Choroid plexus epithelial cell (primary cell): Measurements from ENCODE around the gene CHRDL2.
A peak's percentile ranks its signal among the peaks of the same experiment; 100 is the strongest.

Experiments
- DNase-seq: peaks from one replicate; pipeline ENCODE4 v3.0.0-alpha.2; 2010; ENCODE audit warnings: low read depth
- H3K4me3 ChIP-seq: 2 replicates; pipeline ENCODE4 v1.5.1; 2011; ENCODE audit warnings: low read depth, mild to moderate bottlenecking, control low read depth, low read length, moderate library complexity
- CTCF ChIP-seq: conservative IDR thresholded peaks from 2 replicates; pipeline ENCODE4 v1.5.1; 2011; ENCODE audit warnings: low read depth, mild to moderate bottlenecking, control low read depth, inconsistent platforms, low read length, moderate library complexity

CHRDL2 gene

GRCh38 chr11:74748211-74749126 lies 17.2 kb upstream of the CHRDL2 start, which contains the start of gene RNF169:
Gene RNF169 (plus strand): TSS chr11:74748849. CDS start chr11:74748881, 32 bp downstream.
- H3K4me3 ChIP-seq = peak within 1 kb of the TSS; percentile 77
- peak; percentile 98 for DNase-seq
- no peak for TF ChIP-seq CTCF

- TF ChIP-seq CTCF = no peak
- no peak for DNase-seq
- no peak overlapping the region for H3K4me3 ChIP-seq
Measured at GRCh38 chr11:74746868-74747267, 15.6 kb upstream of the CHRDL2 start.

DNA sequence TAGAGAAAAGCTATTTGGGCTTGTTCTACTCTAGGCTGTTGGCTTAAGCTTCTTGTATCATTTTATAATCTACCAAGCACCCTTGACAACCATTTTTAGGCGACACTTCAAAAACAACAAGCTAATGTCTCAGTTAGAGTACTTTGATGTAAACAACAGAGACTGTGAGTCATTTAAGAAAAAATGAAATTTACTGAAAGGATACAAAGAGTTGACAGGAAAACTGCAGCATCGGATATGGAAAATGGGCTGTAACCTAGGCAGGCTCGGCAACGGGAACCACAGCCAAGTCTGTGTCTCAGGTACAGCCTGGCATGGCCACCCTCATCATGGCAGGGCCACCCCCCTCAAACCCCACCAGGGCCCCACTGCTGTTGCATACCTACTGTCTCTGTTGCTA lies 13.1 kb upstream of the CHRDL2 start:
- DNase-seq = no peak
- H3K4me3 ChIP-seq = no peak overlapping the region
- TF ChIP-seq CTCF = no peak

GRCh38 chr11:74743640-74744039 lies 12.4 kb upstream of the CHRDL2 start:
- TF ChIP-seq CTCF = no peak
- H3K4me3 ChIP-seq = no peak overlapping the region
- DNase-seq = no peak

GRCh38 chr11:74742070-74742469 lies 10.8 kb upstream of the CHRDL2 start:
- TF ChIP-seq CTCF = no peak
- H3K4me3 ChIP-seq = no peak overlapping the region
- no peak for DNase-seq

DNA sequence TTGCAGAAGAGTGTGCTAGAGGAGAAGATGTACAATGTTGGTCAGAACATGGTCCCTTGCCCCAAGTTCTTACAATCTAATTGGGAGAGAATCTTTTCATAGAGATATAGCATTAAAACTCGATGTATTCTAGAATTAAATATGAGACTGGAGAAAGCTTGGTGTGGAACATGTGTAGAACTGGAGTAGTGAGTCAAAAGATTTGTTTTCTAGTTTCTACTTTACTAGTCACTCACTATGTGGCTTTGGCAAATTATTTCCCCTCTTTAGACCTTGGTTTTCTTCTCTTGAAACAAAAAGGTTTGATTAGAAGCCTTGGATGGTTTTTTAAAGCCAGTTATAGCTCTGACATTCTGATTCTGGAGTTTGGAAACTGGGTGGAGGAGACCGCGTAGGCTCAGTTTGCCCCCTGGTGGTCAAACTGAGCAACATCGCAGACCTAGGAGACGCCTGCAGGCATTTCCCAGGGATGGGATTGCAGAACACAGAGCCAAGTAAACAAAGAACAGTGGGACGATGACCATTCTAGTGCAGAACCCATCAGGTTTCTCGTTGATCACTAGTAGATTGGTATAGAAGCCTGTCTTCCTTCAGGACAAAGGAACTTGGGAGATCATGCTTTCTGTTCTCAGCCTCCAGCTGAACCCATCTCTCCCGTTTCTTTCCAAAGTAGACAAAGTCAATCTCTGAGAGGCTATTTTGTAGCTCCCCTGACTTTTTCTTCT lies 8.5 kb upstream of the CHRDL2 start:
- peak; percentile 98 for TF ChIP-seq CTCF
- DNase-seq = peak; percentile 84
- no peak overlapping the region for H3K4me3 ChIP-seq
